ENCODE measurements around the gene LGR6. TPM values are rescaled to one million over a fixed set of nuclear protein-coding genes. Genes with fewer than 3 reads are reported as not detected.

Gene LGR6
- total and polyA plus RNA-seq, 2 experiments from 2014 or later: 0.80 to 1.5 TPM

- Histone ChIP-seq H3K9me2 (replicated peaks; ENCODE audit: insufficient read depth) (no peaks in the 10 kb centered on the region), H3K4me3 (no peak overlapping the region), H3K27me3 (no peaks in the 10 kb centered on the region), H3K4me1 (ENCODE audit: insufficient read depth) (no peaks in the 10 kb centered on the region), H3K9me3 (ENCODE audit: low read depth) (no peaks in the 10 kb centered on the region), H3K79me2 (no peaks in the 10 kb centered on the region), H4K20me1 (ENCODE audit: insufficient read depth, poor library complexity, severe bottlenecking) (no peaks in the 10 kb centered on the region), H2AFZ (no peak overlapping the region), H3K27ac (no peak overlapping the region), H3K4me2 (no peak overlapping the region), H3K36me3 (replicated peaks; ENCODE audit: insufficient read depth, low read depth) (no peaks in the 10 kb centered on the region)
- no peak for TF ChIP-seq EZH2 (IDR thresholded peaks at IDR 0.05; ENCODE audit: borderline replicate concordance)
- TF ChIP-seq, protein P1, sequence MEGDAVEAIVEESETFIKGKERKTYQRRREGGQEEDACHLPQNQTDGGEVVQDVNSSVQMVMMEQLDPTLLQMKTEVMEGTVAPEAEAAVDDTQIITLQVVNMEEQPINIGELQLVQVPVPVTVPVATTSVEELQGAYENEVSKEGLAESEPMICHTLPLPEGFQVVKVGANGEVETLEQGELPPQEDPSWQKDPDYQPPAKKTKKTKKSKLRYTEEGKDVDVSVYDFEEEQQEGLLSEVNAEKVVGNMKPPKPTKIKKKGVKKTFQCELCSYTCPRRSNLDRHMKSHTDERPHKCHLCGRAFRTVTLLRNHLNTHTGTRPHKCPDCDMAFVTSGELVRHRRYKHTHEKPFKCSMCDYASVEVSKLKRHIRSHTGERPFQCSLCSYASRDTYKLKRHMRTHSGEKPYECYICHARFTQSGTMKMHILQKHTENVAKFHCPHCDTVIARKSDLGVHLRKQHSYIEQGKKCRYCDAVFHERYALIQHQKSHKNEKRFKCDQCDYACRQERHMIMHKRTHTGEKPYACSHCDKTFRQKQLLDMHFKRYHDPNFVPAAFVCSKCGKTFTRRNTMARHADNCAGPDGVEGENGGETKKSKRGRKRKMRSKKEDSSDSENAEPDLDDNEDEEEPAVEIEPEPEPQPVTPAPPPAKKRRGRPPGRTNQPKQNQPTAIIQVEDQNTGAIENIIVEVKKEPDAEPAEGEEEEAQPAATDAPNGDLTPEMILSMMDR (IDR thresholded peaks at IDR 0.05; ENCODE audit: poor library complexity): no peak
- TF ChIP-seq EZH2phosphoT487 (IDR thresholded peaks at IDR 0.05; ENCODE audit: low read depth, severe bottlenecking, unreplicated experiment): no peak
- 75% methylated on average over 9 of the region's 9 CpGs for WGBS (ENCODE audit: low lambda C conversion rate, missing lambda C conversion rate)
- DNase-seq (ENCODE audit: low spot score): no peak
Measured at GRCh38 chr1:202306535-202307345, 113.1 kb downstream of the LGR6 start.

DNA sequence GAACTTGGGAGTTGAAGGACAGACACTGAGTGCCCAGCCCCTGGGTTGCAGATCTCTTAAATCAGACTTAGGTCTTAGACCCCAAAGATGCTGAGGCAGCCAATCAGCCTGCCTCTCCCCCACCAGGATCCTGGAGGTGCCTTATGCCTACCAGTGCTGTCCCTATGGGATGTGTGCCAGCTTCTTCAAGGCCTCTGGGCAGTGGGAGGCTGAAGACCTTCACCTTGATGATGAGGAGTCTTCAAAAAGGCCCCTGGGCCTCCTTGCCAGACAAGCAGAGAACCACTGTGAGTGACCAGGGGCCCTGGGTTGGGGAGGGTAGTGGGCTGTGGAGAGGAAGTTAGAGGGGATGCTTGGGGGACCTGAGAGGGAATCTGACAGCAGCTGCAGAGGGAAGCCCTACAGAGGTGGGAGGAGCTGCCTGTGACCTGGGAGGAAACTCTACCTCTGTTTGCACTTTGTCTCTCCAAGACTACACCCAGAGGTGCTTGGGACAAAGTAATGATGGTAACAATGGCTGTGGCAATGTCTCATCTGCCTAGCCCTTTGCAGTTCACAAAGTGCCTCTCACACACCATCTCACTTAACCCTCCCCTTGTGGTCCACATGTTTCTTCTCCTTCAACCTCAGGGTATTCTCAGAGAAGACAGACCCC, 116.6 kb downstream of the LGR6 start:
- DNase-seq (ENCODE audit: low spot score): no peak
- no peaks in the 10 kb centered on the region for H3K4me1 ChIP-seq (ENCODE audit: insufficient read depth)
- H3K27me3 ChIP-seq: peaks cover 3% of the 10 kb centered on the region
- no peak overlapping the region for H3K4me2 ChIP-seq
- H3K9me3 ChIP-seq (ENCODE audit: low read depth): no peaks in the 10 kb centered on the region
- no peaks in the 10 kb centered on the region for H3K9me2 ChIP-seq (replicated peaks; ENCODE audit: insufficient read depth)
- H3K4me3 ChIP-seq: no peak overlapping the region
- H4K20me1 ChIP-seq (ENCODE audit: insufficient read depth, poor library complexity, severe bottlenecking): no peaks in the 10 kb centered on the region
- TF ChIP-seq EZH2 (IDR thresholded peaks at IDR 0.05; ENCODE audit: borderline replicate concordance) (no peak), EZH2phosphoT487 (IDR thresholded peaks at IDR 0.05; ENCODE audit: low read depth, severe bottlenecking, unreplicated experiment) (no peak)
- TF ChIP-seq, protein P1 (IDR thresholded peaks at IDR 0.05; ENCODE audit: poor library complexity): no peak
- H3K27ac ChIP-seq: no peak overlapping the region
- H2AFZ ChIP-seq: no peak overlapping the region
- no peaks in the 10 kb centered on the region for H3K36me3 ChIP-seq (replicated peaks; ENCODE audit: insufficient read depth, low read depth)
- no peaks in the 10 kb centered on the region for H3K79me2 ChIP-seq

GRCh38 chr1:202310746-202311145, 117.1 kb downstream of the LGR6 start:
- WGBS (ENCODE audit: low lambda C conversion rate, missing lambda C conversion rate): 96% methylated on average over 3 of the region's 3 CpGs
- no peak overlapping the region for H3K4me3 ChIP-seq
- no peaks in the 10 kb centered on the region for H4K20me1 ChIP-seq (ENCODE audit: insufficient read depth, poor library complexity, severe bottlenecking)
- H3K79me2 ChIP-seq: no peaks in the 10 kb centered on the region
- peaks cover 3% of the 10 kb centered on the region for H3K27me3 ChIP-seq
- TF ChIP-seq EZH2phosphoT487 (IDR thresholded peaks at IDR 0.05; ENCODE audit: low read depth, severe bottlenecking, unreplicated experiment) (no peak), EZH2 (IDR thresholded peaks at IDR 0.05; ENCODE audit: borderline replicate concordance) (no peak)
- TF ChIP-seq, protein P1 (IDR thresholded peaks at IDR 0.05; ENCODE audit: poor library complexity): no peak
- no peaks in the 10 kb centered on the region for H3K9me3 ChIP-seq (ENCODE audit: low read depth)
- H3K27ac ChIP-seq: no peak overlapping the region
- H3K9me2 ChIP-seq (replicated peaks; ENCODE audit: insufficient read depth): no peaks in the 10 kb centered on the region
- H2AFZ ChIP-seq: no peak overlapping the region
- DNase-seq (ENCODE audit: low spot score): no peak
- H3K4me1 ChIP-seq (ENCODE audit: insufficient read depth): no peaks in the 10 kb centered on the region
- no peak overlapping the region for H3K4me2 ChIP-seq
- no peaks in the 10 kb centered on the region for H3K36me3 ChIP-seq (replicated peaks; ENCODE audit: insufficient read depth, low read depth)

All from hepatocyte (in vitro differentiated cells).